HFFc6 (cell line): ENCODE results near the gene F10. TPM values are rescaled to one million over a fixed set of nuclear protein-coding genes. Genes with fewer than 3 reads are reported as not detected.

Source experiments
- DNase-seq: peaks from one replicate; pipeline ENCODE4 v3.0.0-alpha.2; 2018
- H3K27ac Mint-ChIP-seq: 2 replicates; pipeline ENCODE4 v1.8.0; 2020; ENCODE audit warnings: mild to moderate bottlenecking, mixed read lengths
- H3K27me3 Mint-ChIP-seq: 2 replicates; pipeline ENCODE4 v1.8.0; 2021; ENCODE audit warnings: mild to moderate bottlenecking, moderate library complexity, mixed read lengths; ENCODE audit not compliant: insufficient read depth
- H3K36me3 Mint-ChIP-seq: 2 replicates; pipeline ENCODE4 v1.8.0; 2021; ENCODE audit warnings: low read depth, mixed read lengths
- H3K4me1 Mint-ChIP-seq: 2 replicates; pipeline ENCODE4 v1.8.0; 2020; ENCODE audit warnings: low read depth, mixed read lengths
- H3K4me3 Mint-ChIP-seq: 2 replicates; pipeline ENCODE4 v1.8.0; 2020; ENCODE audit warnings: mild to moderate bottlenecking, moderate library complexity, mixed read lengths
- H3K9me3 Mint-ChIP-seq: 2 replicates; pipeline ENCODE4 v1.8.0; 2020; ENCODE audit warnings: mild to moderate bottlenecking, mixed read lengths
- total RNA-seq, 6 experiments: library from RNA; stranded (reverse); fragmentation: NEBNext Ultra II Directional; extraction: Animal tissue kit (Norgen Biotek cat#: 25700); gene quantifications; 2 replicates in 1 of 6; 3 replicates in 5 of 6; pipeline ENCODE4 v1.2.3, GENCODE V29; 2021
- TF ChIP-seq, protein P1 (sequence below): fragments of 200-600 bp; sonication (generic); IDR thresholded peaks from 2 replicates; pipeline ENCODE4 v1.5.0; 2021; ENCODE audit warnings: antibody characterized with exemption, mild to moderate bottlenecking

The F10 gene
- total RNA-seq, 6 experiments from 2014 or later = 10.2 to 21.3 (median 10.8) TPM

DNA sequence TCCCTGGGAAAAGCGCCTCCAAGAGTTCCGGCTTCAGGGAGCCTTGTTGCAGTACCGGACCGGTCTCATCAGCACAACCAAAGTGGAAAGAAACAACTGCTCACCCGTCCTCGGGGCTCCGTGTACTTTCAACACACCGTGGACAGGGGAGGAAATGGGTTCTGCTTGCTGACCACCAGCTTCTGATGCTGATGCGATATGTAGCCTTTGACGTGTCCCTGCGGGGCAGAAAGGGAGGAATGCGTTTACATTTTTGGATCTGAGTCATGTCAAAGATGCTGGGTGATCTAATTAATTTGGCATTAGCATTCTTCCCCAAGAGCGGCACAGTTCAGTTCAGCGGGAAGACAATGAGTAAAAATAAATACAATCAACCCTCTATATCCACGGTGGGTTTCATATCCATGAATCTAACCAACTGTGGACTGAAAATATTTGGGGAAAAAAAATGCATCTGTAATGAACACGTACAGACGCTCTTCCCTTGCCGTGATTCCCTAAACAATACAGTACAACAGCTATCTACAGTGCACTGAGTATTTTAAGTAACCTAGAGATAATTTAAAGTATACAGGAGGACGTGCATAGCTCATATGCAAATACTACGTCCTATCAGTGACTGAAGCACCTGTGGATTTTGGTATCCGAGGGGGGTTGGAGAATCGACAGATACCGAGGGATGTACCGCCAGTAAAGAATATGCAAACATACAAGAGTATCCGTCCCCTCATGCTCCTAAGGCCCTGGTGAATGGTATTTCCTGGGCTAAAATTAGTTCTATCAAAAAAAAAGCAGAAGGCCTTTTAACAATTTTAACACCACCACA lies 55.7 kb downstream of the F10 start:
- no peaks in the 10 kb centered on the region for H3K27me3 Mint-ChIP-seq
- peak overlapping the region; percentile 83 for H3K4me3 Mint-ChIP-seq
- TF ChIP-seq, protein P1, sequence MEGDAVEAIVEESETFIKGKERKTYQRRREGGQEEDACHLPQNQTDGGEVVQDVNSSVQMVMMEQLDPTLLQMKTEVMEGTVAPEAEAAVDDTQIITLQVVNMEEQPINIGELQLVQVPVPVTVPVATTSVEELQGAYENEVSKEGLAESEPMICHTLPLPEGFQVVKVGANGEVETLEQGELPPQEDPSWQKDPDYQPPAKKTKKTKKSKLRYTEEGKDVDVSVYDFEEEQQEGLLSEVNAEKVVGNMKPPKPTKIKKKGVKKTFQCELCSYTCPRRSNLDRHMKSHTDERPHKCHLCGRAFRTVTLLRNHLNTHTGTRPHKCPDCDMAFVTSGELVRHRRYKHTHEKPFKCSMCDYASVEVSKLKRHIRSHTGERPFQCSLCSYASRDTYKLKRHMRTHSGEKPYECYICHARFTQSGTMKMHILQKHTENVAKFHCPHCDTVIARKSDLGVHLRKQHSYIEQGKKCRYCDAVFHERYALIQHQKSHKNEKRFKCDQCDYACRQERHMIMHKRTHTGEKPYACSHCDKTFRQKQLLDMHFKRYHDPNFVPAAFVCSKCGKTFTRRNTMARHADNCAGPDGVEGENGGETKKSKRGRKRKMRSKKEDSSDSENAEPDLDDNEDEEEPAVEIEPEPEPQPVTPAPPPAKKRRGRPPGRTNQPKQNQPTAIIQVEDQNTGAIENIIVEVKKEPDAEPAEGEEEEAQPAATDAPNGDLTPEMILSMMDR = no peak
- peak overlapping the region; percentile 96 for H3K27ac Mint-ChIP-seq
- H3K9me3 Mint-ChIP-seq = no peaks in the 10 kb centered on the region
- peaks cover 57% of the 10 kb centered on the region for H3K36me3 Mint-ChIP-seq
- peaks cover 60% of the 10 kb centered on the region for H3K4me1 Mint-ChIP-seq
- peak; percentile 98 for DNase-seq

DNA sequence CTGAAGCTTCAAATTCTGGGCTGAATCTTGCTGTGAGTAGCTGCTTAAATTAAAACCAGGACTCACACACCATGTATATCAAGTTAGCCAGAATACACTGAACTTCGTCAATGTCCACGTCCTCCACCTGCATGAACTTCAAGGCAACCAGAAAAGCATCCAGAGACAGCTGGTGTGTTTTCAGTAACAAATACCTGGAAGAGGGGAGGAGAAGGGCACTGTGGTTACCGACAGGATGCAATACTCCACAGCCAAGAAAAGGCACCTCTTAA lies 56.2 kb downstream of the F10 start:
- Mint-ChIP-seq H3K9me3 (no peaks in the 10 kb centered on the region), H3K4me1 (peaks cover 64% of the 10 kb centered on the region), H3K36me3 (peaks cover 63% of the 10 kb centered on the region), H3K27ac (peak overlapping the region; percentile 96), H3K27me3 (no peaks in the 10 kb centered on the region), H3K4me3 (peak overlapping the region; percentile 83)
- DNase-seq = no peak
- TF ChIP-seq, protein P1 = no peak

DNA sequence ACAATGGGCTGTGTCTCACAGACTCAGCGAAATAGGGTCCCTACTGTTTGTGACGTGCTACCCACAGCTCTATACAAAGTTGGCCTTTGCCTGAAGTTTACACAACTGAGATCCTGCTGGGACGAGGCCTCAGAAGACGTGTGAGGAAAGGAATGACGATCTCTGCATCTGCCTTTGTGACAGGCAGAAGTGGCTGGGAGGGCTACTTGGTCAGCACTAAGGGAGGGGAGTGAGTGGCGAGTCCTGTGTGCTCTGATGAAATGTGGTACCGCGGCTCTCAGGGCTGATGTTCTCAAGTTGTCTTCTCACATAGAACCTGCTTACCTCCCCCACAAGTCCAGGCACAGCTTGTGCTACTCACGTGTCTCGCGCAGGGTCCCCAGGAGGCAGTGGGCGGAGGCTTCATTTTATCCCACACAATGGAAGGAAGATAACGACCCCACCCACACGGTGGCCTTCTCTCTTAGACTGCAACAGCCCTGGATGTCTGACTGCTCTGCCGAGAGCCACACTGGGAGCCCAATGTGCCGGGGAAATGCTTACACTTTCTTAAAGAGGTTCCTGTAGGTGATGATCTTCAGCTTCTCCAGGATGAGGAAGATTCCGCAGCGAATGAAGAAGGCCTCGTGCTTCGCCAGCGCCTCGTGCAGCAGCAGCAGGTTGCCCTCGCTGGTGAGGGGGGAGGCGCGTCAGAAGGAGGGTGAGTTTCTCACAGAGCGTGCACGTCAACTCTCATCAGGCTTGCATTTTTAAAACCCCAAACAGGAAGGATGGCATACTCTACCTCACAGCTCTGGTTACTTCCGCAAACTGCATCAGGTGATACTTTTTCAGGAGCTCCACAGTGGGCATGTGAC lies 57.0 kb downstream of the F10 start:
- Mint-ChIP-seq H3K9me3 (no peaks in the 10 kb centered on the region), H3K4me1 (peaks cover 64% of the 10 kb centered on the region), H3K27me3 (no peaks in the 10 kb centered on the region), H3K36me3 (peaks cover 57% of the 10 kb centered on the region), H3K27ac (peak overlapping the region; percentile 96), H3K4me3 (peak overlapping the region; percentile 83; the same call in 1 of the 2 replicates)
- TF ChIP-seq, protein P1 = no peak
- DNase-seq = peak; percentile 8

DNA sequence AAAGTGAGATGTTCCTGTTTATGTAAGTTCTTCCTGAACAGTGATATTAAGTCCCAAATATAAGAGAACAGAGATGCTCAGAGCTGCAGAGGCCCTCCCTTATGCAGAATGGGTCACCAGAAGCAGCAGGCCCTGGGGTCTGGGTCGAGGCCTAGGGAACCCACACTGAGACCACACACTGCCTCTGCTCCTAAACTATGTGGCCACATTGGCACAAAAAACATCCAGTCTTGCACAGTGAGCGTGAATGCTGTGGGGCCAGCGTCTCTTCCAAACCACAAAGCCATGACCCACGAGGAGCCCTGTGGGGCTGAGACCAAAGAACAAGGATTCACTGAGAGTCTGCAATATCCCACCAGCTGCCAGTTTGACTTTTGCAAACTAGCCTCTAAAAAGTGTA lies 59.4 kb downstream of the F10 start:
- H3K4me3 Mint-ChIP-seq = no peak overlapping the region
- H3K9me3 Mint-ChIP-seq = peaks cover 2% of the 10 kb centered on the region
- H3K4me1 Mint-ChIP-seq = peaks cover 80% of the 10 kb centered on the region
- no peak for DNase-seq
- H3K36me3 Mint-ChIP-seq = peaks cover 58% of the 10 kb centered on the region
- TF ChIP-seq, protein P1 = no peak
- peak overlapping the region; percentile 96; the same call in 1 of the 2 replicates for H3K27ac Mint-ChIP-seq
- H3K27me3 Mint-ChIP-seq = no peaks in the 10 kb centered on the region

DNA sequence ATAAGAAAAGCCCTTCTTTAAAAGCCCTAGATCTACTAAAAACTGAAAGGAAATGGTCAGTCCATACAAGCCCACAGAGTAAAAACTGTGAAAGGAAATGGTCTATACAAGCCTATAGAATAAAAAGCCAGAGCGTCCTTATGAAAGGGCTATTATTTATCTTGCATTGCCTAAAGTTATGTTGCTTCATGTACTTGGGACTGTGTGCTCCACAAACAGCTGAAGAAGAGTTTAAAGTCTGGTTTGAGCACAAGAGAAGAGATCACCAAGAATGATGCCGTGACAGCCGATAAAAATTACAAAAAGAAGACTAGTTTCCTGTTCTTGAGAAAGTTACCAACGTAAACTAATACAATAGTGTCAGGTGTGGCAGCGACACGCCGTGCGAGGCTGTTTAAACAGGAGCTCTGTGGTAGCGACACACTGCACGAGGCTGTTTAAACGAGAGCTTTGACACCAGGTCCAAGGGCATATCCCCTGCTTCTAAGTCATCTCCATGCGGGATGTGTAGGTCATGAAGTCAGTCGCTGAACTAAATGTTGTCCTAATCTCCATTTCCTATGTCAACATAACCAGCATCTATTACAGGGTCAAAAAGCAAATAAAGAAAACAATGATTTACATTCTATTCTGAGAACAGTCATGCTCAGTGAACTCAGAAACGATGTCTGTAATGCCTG lies 61.0 kb downstream of the F10 start:
- Mint-ChIP-seq H3K27me3 (peaks cover 4% of the 10 kb centered on the region; the same call in 1 of the 2 replicates), H3K4me1 (peaks cover 82% of the 10 kb centered on the region), H3K4me3 (no peak overlapping the region), H3K27ac (peak overlapping the region; percentile 43; the same call in 1 of the 2 replicates), H3K36me3 (peaks cover 74% of the 10 kb centered on the region), H3K9me3 (peaks cover 16% of the 10 kb centered on the region)
- TF ChIP-seq, protein P1 = no peak
- no peak for DNase-seq
